ENCODE results near the gene CXXC5.

- no peak for TF ChIP-seq CTCF (IDR thresholded peaks at IDR 0.05)
- no peak for TF ChIP-seq POLR2A (IDR thresholded peaks at IDR 0.05)
- no peak for TF ChIP-seq POLR2AphosphoS5 (IDR thresholded peaks at IDR 0.05; ENCODE audit: insufficient read depth in 1 of 2, low read depth in 1 of 2)
These were observed 44.6 kb downstream of the CXXC5 start for GRCh38 chr5:139692679-139693308.
